Tibial nerve (tissue), 4 donors: ENCODE data around the gene PAIP2B.
"Not testable (repeated sequence)": the region's sequence is repeated elsewhere in the genome, so short reads cannot be mapped to it uniquely, and the experiment has no call there.

Experiments used
- EP300 ChIP-seq, 2 donors: sonication (generic); formaldehyde crosslinking; IDR thresholded peaks; one replicate each; pipeline ENCODE4 v1.6.1; 2017; ENCODE audit warnings: antibody characterized with exemption in 2 of 2, mild to moderate bottlenecking in 1 of 2
- POLR2A ChIP-seq, 2 donors: fragments of 450-650 bp; IDR thresholded peaks; one replicate each; pipeline ENCODE4 v1.6.1; 2017; ENCODE audit warnings: antibody characterized with exemption in 2 of 2, mild to moderate bottlenecking in 2 of 2, moderate library complexity in 2 of 2
- TF ChIP-seq, protein P1 (sequence below), 5 experiments: fragments of 200-600 bp in 3 of 5; fragments of 450-650 bp in 2 of 5; sonication (generic) in 3 of 5; IDR thresholded peaks; one replicate each; pipeline ENCODE4 v1.5.1; 2016 to 2019; ENCODE audit warnings: antibody characterized with exemption in 5 of 5, mild to moderate bottlenecking in 3 of 5, moderate library complexity in 2 of 5

DNA sequence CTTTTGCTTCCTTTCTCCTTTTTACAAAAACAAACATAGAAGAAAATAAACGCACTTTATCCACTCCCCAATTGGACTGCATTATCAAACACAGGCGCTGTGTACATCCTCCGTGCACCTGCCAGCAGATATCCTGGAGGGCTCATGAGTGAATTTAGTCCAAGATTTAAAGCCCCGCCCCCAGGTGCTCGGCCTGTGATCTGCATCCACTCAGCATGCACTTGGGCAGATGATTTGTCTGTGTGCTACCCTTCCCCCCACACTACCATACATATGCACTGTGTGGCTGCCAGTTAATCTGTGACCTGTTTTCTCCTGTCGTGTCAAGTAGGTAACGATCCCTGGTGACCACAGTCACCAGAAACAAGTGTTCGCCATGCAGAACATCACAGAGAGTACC is 48.1 kb downstream of the PAIP2B start:
- TF ChIP-seq, protein P1, sequence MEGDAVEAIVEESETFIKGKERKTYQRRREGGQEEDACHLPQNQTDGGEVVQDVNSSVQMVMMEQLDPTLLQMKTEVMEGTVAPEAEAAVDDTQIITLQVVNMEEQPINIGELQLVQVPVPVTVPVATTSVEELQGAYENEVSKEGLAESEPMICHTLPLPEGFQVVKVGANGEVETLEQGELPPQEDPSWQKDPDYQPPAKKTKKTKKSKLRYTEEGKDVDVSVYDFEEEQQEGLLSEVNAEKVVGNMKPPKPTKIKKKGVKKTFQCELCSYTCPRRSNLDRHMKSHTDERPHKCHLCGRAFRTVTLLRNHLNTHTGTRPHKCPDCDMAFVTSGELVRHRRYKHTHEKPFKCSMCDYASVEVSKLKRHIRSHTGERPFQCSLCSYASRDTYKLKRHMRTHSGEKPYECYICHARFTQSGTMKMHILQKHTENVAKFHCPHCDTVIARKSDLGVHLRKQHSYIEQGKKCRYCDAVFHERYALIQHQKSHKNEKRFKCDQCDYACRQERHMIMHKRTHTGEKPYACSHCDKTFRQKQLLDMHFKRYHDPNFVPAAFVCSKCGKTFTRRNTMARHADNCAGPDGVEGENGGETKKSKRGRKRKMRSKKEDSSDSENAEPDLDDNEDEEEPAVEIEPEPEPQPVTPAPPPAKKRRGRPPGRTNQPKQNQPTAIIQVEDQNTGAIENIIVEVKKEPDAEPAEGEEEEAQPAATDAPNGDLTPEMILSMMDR (IDR thresholded peaks at IDR 0.05), result not testable (repeated sequence)
- TF ChIP-seq POLR2A, EP300 (IDR thresholded peaks at IDR 0.05): not testable (repeated sequence)
